OCI-LY1 (cell line): ENCODE measurements around the gene SIN3A.
"Not testable (repeated sequence)": the region's sequence is repeated elsewhere in the genome, so short reads cannot be mapped to it uniquely, and the experiment has no call there.

Source experiments
- CTCF ChIP-seq: fragments of 200-600 bp; sonication (generic), shearing (Covaris generic); IDR thresholded peaks from 2 replicates; pipeline ENCODE4 v1.5.1; 2017; ENCODE audit warnings: mild to moderate bottlenecking, antibody characterized with exemption, low read length, moderate library complexity, mixed read lengths
- EZH2 ChIP-seq: fragments of 200-600 bp; sonication (generic), shearing (Covaris generic); IDR thresholded peaks from 2 replicates; pipeline ENCODE4 v1.8.0; 2017; ENCODE audit warnings: borderline replicate concordance, mixed run types, mild to moderate bottlenecking, antibody characterized with exemption, low read length, moderate library complexity, mixed read lengths

- peak; percentile 7; the same call in 1 of the 2 replicates for TF ChIP-seq CTCF
- TF ChIP-seq EZH2 = not testable (repeated sequence)
Observed at GRCh38 chr15:75448171-75448570, 3.3 kb downstream of the SIN3A start.
